HG03097 (cell line): Measurements from ENCODE around the gene LAPTM4A.
"Not testable (repeated sequence)": the region's sequence is repeated elsewhere in the genome, so short reads cannot be mapped to it uniquely, and the experiment has no call there.

ENCODE experiments used
- ATAC-seq: cut with Tn5 transposase; IDR thresholded peaks from one replicate; pipeline ENCODE4 v1.9.1; 2021; ENCODE audit not compliant: unreplicated experiment, low FRiP score

Gene LAPTM4A

DNA sequence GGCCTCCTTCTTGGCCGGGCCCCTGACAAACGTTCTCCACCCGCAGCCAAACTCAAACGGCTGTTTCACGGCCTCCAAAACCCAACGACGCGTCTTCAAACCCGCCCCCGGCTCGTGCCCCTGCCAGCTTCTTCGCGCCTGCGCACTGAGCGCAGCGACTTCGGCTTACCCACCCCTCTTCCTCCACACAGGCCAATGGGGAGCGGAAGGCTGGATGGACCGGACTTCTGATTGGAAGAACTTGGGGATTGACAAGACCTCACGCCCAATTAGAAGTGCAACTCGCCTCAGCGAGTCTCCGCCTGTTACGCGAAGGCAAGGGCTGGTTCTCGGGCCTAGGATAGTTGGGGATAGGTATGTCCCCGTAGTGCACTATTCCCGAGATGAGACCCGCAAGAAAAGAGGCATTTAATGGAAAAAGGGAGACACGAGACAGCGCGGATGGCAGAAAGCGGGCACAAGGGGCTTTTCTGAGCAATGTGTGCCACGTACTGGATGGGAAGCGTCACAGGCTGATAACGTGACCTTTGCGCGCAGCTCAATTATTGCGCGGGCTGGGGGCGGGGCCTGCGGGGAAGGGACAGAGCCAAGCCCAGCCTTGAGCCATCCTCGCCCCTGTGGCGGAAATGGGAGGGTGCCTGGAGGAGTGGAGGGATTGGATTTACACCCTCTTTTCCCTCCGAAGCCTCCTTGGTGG, at the start of gene LAPTM4A:
TSS of gene LAPTM4A (minus strand) at position 97 of the 697 bp plus-strand sequence. CDS start 108 bp downstream, outside the sequence.
- peak; percentile 96 for ATAC-seq

DNA sequence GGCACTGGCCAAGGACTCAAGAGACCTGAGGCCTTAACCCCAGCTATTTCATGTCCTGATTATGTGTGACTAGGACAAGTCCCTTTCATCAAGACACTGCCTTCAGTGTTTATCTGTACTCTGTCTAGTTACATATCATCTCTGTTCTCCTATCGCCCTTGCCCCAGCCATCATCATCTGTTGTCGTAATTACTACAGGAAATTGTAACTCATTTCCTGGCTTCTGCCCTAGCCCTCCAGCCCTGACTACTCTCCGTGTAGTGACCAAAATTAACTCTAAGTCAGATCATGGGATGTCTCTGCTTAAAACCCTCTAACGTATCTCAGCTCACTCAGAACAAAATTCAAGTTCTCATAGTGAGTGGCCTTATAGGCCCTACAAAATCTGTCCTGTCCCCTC, 49.3 kb upstream of the LAPTM4A start:
- no peak for ATAC-seq

DNA sequence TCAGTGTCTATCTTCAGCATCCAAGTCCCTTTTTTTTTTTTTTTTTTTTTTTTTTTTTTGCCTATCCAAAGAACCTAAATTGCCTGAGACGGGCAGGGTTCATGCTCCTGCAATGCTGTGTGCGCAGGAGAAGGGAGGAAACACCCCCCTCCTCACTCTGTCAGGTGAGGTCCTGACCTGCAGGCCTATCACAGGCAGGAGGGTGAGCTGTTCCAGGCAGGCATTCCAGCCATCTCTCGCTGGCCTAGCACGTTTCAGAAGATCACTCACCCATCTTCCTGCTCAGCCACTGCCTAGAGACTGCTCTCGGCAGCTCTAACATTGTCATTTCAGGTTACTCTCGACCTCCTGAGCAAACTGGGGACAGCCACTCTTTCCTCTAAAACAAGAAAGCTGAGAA, 48.4 kb upstream of the LAPTM4A start:
- ATAC-seq, result no peak

DNA sequence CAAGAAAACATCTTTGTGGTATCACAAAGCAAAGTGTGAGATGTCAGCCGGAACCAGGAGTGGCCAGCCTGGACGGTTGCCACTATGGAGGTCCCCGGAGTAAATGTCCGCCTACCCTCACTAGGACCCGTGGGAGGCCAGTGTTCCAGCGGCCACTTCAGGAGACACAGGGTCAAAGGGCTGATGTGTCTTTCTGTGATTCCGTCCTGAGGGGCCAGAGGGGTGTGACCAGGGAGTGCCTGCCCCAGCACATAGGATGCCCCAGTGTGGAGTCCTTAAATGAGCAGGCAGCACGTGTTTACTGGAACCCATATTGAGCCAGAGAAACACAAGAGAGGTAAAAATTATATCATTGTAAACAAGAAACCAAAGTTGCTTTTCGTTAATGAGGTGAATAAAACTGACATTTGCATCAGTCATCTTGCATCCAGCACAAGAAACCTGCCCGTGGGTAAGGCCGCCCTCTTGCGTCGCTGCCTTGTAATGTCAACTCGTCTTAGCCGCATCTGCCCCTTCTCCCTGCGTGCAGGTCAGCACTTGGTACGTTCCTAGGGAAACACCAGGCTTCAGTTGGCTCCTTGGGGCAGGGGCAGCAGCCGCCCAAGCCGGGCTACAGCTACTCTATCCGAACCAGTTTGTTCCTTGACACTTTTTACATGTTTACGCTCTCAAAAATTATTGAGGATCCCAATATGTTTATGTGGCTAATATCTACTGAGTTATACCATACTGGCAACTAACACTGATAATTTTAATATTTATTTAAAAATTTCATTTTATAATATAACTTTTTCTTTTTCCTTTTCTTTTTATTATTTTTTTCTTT, 46.7 kb upstream of the LAPTM4A start:
- peak; percentile 86 for ATAC-seq

DNA sequence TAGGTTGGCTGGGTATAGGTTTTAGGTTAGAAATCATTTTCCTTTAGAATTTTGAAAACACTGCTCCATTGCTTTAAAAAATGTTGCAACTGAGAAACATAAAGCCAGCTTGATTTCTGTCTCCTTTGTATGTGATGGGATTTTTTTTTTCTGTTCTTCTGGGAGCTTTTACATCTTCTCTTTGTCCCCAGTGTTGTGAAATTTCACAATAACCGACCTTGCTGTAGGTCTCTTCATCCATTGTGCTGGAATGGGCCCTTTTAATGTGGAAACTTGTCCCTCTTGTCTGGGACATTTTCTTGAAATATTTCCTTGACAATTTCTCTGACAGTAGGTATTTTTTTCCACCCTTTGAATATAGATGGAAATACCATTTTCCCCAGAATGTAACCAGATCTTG, 44.0 kb upstream of the LAPTM4A start:
- no peak for ATAC-seq

DNA sequence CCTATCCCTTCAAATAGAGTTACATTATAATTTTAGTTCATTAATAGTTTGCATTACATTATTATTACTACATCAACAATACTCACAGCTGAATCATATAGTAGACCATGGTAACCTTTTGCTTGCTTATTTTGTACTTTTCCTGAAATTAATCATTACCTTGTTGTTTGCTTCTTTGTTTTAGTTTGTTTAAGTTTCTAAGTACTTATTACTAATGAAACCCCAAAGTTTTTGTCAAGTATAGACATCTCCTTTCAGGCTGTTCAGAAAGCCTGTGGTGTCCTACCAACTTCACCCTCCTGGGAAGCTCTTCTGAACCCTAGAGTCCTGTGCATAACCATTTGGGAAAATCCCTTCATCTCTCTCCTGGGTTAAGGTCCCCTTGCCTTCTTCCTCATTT, 43.5 kb upstream of the LAPTM4A start:
- no peak for ATAC-seq

DNA sequence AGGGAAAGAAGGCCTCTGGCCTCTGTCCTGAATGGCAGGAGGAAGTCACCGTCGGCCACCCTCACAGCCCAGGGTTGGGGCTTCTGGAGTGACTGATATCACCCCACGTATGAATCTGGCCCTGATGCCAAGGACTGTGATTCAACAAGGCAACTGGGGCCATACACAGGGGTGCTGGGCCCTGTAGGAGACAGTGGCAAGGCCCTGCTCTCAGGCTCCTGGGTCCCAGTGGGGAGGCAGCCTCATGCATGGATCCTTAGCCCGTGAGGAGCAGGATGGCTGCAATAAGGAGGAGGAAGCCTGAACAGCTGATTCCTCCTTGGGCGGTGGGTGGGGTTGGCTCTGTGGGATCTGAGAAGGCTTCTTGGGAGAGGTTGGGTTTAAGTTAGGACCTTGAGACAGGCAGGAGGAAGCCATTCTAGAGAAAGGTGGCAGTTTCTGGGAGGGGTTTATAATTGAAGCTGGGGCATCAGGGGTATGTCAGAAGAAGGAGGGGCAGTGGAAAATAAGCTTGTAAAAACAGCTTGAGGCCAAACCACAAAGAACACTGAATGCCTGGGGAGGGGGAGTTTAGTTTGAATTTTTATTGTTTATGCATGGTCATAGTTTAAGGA, 42.8 kb upstream of the LAPTM4A start:
- no peak for ATAC-seq

DNA sequence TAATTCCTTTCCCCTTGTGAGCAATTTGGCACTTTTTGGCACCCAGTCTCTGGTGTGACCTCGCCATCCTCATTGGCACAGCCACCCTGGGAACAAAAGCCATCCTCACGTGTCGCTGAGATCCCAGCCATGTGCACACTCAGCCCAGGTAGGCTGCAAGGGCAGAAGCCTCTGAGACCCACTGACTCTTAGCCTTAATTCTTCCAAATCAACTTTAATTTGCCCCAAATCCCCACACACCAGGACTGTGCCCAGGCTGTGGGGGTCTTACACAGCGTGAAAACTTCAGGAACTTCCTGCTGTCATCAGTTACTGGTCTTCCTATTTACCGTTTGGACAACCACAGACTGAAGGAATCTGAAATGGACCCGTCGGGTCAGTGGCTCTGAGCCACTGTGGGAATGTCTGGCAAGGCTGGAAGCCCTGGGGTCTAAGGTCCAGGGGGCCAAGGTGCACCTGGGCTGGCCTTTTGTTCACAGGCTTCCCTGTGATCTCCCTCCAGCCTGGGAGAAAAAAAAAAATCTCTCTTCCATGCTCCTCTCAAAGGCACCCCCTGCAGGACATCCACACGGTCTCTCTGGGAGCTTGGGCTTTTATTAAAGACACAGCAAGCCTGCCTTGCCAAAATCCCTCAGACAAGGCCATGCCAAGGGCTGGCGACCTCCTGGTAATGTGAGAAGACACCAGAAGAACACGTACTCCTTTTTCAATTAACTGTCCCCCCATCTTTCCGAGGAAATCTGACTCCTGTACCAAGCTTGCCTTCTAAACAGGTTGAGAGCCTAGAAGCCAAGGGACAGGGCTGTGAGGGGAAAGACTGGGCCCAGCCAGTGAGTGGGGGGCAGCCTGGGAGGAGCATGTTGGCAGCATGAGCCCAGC, 42.1 kb upstream of the LAPTM4A start:
- no peak for ATAC-seq

DNA sequence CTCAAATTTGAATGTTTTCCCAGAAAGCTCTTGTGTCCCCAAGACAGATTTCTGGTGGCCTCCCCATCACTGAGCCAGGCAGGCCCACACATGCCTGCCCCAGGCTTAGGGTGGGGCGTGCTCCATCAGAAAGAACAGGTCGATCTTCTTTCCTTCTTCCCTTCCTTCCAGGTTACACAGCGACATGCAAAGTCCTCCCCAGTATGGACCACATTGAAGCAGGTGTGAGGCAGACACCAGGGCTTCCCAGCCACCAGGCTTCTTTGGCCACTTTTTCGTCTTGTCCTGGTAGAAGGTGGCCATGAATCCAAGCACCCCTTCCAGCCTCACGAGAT, 41.4 kb upstream of the LAPTM4A start:
- no peak for ATAC-seq

DNA sequence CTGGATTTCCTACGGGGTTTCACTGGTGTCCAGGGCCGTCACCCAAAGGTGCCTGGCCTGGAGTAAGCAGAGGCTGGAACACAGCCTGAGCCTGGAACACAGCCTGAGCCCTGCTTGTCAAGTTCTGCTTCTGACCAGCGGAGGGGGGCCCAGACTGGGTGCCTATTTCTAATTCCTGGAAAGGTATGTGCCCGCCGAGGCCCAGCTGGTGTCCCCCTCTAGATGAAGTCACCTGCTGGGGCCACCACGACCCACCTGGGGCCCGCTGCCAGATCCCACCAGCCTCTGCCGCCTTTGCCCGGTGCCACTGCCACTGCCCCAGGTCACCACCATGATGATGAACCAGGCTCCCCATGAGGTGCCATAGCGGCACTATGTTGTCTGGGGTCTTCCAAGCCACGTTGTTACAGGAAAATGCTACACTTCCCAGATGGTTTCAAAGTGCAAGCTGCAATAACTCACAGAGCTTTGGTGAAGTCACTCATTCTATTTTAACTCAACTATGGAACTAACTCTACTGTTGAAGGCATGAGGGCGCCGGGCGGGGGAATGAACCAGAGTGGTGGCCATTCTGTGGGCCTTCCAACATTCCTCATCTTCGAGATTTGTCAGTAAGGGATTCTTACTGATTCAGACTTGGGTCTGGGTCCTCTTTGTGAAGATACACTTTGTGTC, 40.9 kb upstream of the LAPTM4A start:
- no peak for ATAC-seq

DNA sequence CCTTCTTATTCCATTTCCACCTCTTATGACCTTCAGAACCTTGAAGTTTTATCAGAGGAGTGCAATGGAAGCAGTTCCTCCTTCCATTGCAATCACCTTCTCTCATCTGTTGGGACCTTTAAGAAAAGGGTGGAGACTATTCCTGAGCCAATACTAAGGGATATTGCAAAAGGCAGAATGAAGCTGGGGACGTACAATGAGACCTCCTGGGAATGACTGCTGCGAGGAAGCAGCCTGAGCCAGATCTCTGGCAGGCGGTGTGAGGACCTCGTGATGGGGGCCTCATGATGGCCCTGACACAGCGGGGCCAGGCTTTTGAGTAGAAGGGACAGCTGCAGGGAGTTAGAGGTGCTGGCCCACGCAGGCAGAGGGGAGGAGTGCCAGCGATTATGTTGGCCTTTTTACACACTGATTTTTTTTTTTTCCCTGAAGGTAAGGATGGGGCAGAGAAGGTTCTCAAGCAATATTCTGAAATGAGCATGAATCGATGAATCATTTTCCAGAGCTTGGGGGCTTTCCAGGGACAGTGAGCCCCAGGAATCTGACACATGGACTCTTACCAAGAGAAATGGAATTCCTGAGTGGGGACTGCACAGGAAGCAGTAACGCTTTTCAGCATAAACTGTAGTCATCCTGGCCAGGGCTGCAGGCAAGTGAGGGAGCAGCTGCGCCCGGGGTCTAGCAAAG, 40.0 kb upstream of the LAPTM4A start:
- ATAC-seq, result no peak

DNA sequence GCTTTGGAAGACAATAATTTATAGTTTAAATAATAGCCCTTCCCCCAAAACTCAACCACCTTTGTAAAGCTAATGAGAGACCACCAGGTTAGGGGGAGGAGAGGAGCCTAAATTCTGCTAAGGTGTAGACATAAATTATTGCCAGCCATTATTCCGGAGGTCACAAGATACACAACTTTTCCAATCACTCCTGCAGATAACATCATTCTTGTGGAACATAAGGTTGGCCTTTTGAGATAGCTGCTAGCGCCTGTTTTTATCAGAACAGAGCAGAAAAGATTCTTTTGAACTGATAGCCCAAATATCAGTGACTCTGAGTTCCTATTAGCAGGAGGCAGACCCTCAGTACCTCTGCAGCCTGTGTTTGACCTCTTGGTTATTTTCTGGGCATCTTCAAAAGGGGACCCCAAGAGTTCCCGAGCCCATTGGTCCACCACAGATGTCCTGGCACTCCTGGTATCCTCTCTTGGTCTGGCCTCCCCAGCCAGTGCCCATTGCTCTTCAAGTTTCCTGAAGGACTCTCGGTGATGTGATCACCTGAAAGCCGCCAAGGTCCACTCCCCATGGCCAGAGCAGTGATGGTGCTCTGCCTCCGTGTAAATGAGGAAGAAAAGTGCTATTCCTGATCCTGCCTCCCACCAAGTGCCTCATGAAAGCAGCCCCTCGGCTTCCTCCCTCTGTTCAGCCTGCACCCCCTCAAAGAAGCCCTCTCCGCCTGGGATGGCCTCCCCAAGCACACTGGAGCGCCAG, 38.5 kb upstream of the LAPTM4A start:
- ATAC-seq, result no peak

DNA sequence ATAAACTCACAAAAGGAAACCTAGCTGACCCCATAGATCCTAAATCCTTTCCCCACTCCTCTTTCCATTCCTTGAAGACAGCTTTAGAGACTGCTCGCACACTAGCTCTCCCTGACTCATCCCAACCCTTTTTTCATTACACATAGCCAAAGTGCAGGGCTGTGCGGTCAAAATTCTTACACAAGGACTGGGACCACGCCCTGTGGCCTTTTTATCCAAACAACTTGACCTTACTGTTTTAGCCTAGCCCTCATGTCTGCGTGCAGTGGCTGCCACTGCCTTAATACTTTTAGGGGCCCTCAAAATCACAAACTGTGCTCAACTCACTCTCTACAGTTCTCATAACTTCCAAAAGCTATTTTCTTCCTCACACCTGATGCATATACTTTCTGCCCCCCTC, 34.5 kb upstream of the LAPTM4A start:
- not testable (repeated sequence) for ATAC-seq

DNA sequence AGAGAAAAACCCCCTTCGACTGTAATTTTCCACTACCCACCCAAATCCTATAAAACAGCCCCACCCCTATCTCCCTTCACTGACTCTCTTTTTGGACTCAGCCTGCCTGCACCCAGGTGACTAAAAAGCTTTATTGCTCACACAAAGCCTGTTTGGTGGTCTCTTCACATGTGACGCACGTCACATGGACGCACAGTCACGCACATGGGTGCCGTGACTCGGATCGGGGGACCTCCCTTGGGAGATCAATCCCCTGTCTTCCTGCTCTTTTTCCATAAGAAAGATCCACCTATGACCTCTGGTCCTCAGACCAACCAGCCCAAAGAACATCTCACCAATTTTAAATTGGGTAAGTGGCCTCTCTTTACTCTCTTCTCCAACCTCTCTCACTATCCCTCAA, 31.4 kb upstream of the LAPTM4A start:
- not testable (repeated sequence) for ATAC-seq

DNA sequence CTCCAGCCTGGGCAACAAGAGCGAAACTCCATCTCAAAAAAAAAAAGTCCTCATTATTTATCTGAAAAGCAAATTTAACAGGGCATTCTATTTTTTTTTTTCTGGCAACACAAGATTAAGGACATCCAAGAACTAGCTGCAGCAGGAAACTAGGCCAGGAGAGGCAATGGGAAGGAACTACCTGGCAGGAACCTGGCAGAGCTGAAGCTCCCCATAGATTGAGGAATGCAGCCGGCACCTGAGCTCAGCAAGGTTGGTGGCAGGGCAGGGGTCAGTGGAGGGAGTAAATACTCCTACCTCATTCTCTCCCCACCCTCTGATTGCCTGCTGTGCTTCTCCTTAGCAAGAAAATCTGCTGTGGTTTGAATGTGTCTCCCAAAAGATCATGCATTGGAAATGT, 30.4 kb upstream of the LAPTM4A start:
- ATAC-seq, result no peak

DNA sequence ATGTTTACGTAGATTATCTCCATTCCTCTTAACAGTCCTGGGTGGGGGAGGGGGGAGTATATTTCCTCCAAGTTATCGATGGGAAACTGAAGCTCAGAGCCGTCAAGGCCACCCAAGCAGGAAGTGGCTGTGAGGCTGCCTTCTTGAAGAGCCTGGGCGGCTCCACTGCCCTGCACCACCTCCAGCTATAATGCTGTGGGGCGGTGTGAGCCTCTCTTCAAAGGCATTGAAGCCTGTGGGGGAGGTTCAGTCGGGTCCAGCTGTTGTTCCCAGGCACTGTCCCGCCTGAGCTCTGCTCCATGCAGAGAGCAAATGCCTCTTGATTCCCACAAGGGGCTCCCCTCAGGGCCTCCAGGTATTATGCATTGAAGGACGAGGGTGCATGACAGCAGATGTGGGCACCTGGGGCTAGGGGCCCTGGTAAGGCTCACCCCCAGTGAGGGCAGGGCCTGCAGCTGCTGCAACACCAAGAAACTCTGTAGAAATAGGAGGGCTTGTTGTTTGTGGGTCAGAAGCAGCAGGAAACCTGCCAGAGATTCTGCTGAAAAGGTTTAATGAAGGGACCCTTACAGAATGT, 29.5 kb upstream of the LAPTM4A start:
- no peak for ATAC-seq

DNA sequence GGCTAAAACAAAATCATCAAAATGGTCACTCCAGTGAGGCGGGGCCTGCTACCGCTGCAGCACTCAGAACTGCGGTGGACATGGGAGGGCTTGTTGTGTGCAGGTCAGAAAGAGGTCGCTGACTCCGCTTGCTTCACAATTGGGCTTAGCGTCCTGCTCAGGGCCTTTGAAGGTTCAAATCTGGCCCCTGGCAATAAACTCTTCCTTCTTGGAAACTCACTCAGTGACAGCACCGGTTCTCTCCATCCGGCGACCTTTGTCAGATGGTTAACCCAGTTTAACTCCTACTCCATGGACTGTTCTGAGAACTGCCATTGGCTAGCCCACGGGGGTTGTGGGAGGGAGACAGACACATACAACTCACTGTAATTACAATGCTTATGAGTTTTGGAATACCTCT, 29.0 kb upstream of the LAPTM4A start:
- ATAC-seq, result no peak

DNA sequence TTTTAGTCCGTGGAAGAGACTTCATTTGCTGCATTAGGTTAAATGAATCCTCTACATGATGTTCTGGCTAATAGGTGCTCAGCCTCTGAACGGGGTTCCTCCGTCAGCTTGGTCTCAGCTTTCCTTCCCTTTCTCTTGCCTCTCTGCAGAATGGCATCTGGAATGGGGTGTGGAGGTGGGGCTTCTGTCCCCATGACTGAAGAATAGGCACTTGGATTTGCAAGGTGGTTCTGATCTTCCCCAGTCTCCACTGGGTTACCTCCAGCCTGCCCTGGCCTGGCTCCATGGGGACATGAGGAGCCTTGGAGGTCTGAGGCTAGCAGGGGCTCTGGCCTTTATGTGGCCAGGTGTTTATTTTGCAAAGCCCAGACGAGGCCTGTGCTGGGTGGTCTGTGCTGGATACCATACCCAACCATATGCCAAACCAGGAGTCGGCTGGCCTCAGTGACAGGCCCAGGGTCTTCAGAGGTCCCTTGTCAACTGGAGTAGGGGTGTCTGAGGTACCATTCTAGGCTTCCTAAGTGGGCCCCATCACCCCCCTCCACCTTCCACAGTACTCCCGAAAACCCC, 28.2 kb upstream of the LAPTM4A start:
- ATAC-seq, result no peak
